SK-N-SH (cell line): ENCODE data around the gene IWS1.

ENCODE experiments used
- CHD2 ChIP-seq: fragments of 150-350 bp; IDR thresholded peaks from 2 replicates; pipeline ENCODE4 v1.6.1; 2018; ENCODE audit warnings: low read length; ENCODE audit not compliant: partially characterized antibody
- ELF1 ChIP-seq: IDR thresholded peaks from 2 replicates; pipeline ENCODE4 v1.4.0; 2012
- EP300 ChIP-seq, 2 experiments: IDR thresholded peaks; 2 replicates each; pipeline versions ENCODE4 v1.4.0 to v1.6.1; 2012; ENCODE audit warnings: borderline replicate concordance in 1 of 2, low read depth in 1 of 2, low read length in 1 of 2
- EZH2phosphoT487 ChIP-seq: fragments of 200-600 bp; sonication (generic); IDR thresholded peaks from 2 replicates; pipeline ENCODE4 v1.6.1; 2017; ENCODE audit warnings: low read depth, mixed run types, mild to moderate bottlenecking, antibody characterized with exemption, moderate library complexity, borderline replicate concordance
- GABPA ChIP-seq: IDR thresholded peaks from 2 replicates; pipeline ENCODE4 v1.4.0; 2012; ENCODE audit warnings: low read depth, mild to moderate bottlenecking
- JUND ChIP-seq: IDR thresholded peaks from 2 replicates; pipeline ENCODE4 v1.4.0; 2012
- POLR2AphosphoS5 ChIP-seq: IDR thresholded peaks from 2 replicates; pipeline ENCODE4 v1.6.1; 2012; ENCODE audit warnings: low read depth, low read length
- TF ChIP-seq, protein P1 (sequence below): fragments of 200-600 bp; sonication (generic); IDR thresholded peaks from 2 replicates; pipeline ENCODE4 v1.6.1; 2017; ENCODE audit warnings: antibody characterized with exemption, mild to moderate bottlenecking, moderate library complexity
- TF ChIP-seq, protein P2 (sequence below): IDR thresholded peaks from 2 replicates; pipeline ENCODE4 v1.4.0; 2012; ENCODE audit warnings: low read depth, borderline replicate concordance
- TF ChIP-seq, protein P3 (sequence below): IDR thresholded peaks from 2 replicates; pipeline ENCODE4 v1.4.0; 2012; ENCODE audit warnings: low read depth

DNA sequence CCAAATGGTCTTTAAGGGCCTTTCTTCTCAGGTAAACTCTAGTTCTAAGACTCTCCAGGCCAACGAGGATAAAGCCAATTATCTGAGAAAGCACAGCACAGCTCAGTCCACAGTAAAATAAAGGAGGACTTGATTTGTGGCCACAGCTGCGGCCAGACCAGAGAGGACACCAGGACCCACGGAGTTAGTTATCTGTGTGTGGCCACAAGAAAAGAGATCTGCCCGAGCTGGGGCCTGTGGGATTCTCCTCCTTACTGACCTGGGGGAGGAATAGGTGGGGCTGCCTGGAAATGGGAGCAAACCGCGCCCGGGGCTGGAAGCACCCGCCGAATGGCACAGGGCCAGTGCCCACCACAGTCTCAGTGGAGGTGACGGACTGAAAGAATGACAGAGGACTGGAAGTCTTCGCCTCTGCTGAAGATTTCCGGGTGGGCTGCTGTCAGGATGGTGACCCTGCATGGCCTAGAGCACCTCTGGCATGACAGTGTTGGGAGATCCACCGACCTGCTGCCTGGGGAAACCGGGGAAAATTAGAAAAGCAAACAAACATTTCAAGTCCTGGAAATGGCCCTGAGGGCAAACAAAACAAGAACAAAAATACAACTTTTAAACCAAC, 94.8 kb downstream of the IWS1 start:
- TF ChIP-seq, protein P1, sequence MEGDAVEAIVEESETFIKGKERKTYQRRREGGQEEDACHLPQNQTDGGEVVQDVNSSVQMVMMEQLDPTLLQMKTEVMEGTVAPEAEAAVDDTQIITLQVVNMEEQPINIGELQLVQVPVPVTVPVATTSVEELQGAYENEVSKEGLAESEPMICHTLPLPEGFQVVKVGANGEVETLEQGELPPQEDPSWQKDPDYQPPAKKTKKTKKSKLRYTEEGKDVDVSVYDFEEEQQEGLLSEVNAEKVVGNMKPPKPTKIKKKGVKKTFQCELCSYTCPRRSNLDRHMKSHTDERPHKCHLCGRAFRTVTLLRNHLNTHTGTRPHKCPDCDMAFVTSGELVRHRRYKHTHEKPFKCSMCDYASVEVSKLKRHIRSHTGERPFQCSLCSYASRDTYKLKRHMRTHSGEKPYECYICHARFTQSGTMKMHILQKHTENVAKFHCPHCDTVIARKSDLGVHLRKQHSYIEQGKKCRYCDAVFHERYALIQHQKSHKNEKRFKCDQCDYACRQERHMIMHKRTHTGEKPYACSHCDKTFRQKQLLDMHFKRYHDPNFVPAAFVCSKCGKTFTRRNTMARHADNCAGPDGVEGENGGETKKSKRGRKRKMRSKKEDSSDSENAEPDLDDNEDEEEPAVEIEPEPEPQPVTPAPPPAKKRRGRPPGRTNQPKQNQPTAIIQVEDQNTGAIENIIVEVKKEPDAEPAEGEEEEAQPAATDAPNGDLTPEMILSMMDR = no peak
- TF ChIP-seq CHD2 (no peak), EP300 (IDR thresholded peaks at IDR 0.05; ENCODE audit: borderline replicate concordance in 1 of 2, low read depth in 1 of 2, low read length in 1 of 2) (no peak), ELF1 (no peak), GABPA (no peak), POLR2AphosphoS5 (no peak), JUND (no peak), EZH2phosphoT487 (no peak)
- TF ChIP-seq, protein P2, sequence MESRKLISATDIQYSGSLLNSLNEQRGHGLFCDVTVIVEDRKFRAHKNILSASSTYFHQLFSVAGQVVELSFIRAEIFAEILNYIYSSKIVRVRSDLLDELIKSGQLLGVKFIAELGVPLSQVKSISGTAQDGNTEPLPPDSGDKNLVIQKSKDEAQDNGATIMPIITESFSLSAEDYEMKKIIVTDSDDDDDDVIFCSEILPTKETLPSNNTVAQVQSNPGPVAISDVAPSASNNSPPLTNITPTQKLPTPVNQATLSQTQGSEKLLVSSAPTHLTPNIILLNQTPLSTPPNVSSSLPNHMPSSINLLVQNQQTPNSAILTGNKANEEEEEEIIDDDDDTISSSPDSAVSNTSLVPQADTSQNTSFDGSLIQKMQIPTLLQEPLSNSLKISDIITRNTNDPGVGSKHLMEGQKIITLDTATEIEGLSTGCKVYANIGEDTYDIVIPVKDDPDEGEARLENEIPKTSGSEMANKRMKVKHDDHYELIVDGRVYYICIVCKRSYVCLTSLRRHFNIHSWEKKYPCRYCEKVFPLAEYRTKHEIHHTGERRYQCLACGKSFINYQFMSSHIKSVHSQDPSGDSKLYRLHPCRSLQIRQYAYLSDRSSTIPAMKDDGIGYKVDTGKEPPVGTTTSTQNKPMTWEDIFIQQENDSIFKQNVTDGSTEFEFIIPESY = no peak
- TF ChIP-seq, protein P3, sequence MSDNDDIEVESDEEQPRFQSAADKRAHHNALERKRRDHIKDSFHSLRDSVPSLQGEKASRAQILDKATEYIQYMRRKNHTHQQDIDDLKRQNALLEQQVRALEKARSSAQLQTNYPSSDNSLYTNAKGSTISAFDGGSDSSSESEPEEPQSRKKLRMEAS = no peak
